ENCODE data around the gene ZEB2.

GRCh38 chr2:144434425-144435222, 85.3 kb downstream of the ZEB2 start:
- TF ChIP-seq CTCF (IDR thresholded peaks at IDR 0.05; ENCODE audit: low read length) (no peak), EZH2 (IDR thresholded peaks at IDR 0.05; ENCODE audit: borderline replicate concordance, low read length) (no peak)
